Stimulated activated effector memory CD8-positive, alpha-beta T cell treated with anti-CD3 and anti-CD28 coated beads, Interleukin-12 subunit alpha, Interleukin-12 subunit beta, amount 100 ng/mL, for 72 hours (primary cell): Measurements from ENCODE around the gene CEMIP2.
A peak's percentile ranks its signal among the peaks of the same experiment; 100 is the strongest.
"Not testable (repeated sequence)": the region's sequence is repeated elsewhere in the genome, so short reads cannot be mapped to it uniquely, and the experiment has no call there.

Experiments used
- ATAC-seq: fragments of 150-1000 bp; cut with Tn5 transposase; 2 replicates; pipeline ENCODE4 v1.10.0; 2021
- DNase-seq, 2 donors: peaks; one replicate each; pipeline ENCODE4 v3.0.0; 2021 to 2022; ENCODE audit warnings: low spot score in 2 of 2
- H3K27ac Mint-ChIP-seq: one replicate; pipeline ENCODE4 v1.8.0; 2022; ENCODE audit warnings: mild to moderate bottlenecking, mixed read lengths
- H3K36me3 Mint-ChIP-seq: one replicate; pipeline ENCODE4 v1.8.0; 2022; ENCODE audit warnings: mild to moderate bottlenecking, mixed read lengths
- H3K4me1 Mint-ChIP-seq: one replicate; pipeline ENCODE4 v1.8.0; 2022; ENCODE audit warnings: mixed read lengths
- H3K4me3 Mint-ChIP-seq: one replicate; pipeline ENCODE4 v1.8.0; 2022; ENCODE audit warnings: mild to moderate bottlenecking, mixed read lengths
- H3K9me3 Mint-ChIP-seq: one replicate; pipeline ENCODE4 v1.8.0; 2022; ENCODE audit warnings: mixed read lengths

The CEMIP2 gene

GRCh38 chr9:71768388-71769174 is at the start of gene CEMIP2:
Gene CEMIP2 (minus strand): TSS chr9:71768513. CDS start chr9:71750373, 18,140 bp downstream.
- peak; percentile 77 to 93 for DNase-seq
- H3K9me3 Mint-ChIP-seq, result no peaks in the 10 kb centered on the region
- H3K4me1 Mint-ChIP-seq, result peaks cover 49% of the 10 kb centered on the region

GRCh38 chr9:71816916-71817451 is 48.7 kb upstream of the CEMIP2 start:
- DNase-seq (no peak), ATAC-seq (no peak)
- Mint-ChIP-seq H3K4me1 (peaks cover 13% of the 10 kb centered on the region), H3K4me3 (no peak overlapping the region), H3K36me3 (no peaks in the 10 kb centered on the region), H3K9me3 (no peaks in the 10 kb centered on the region), H3K27ac (peak overlapping the region; percentile 7)

More at GRCh38 chr9:71768388-71769174, at the start of gene CEMIP2:
- peak; percentile 85 for ATAC-seq
- H3K36me3 Mint-ChIP-seq, result peaks cover 37% of the 10 kb centered on the region
- H3K27ac Mint-ChIP-seq, result peak within 1 kb of the TSS; percentile 97
- H3K4me3 Mint-ChIP-seq, result peak within 1 kb of the TSS; percentile 93

GRCh38 chr9:71814815-71815214 is 46.5 kb upstream of the CEMIP2 start:
- Mint-ChIP-seq H3K9me3 (no peaks in the 10 kb centered on the region), H3K4me3 (no peak overlapping the region), H3K36me3 (no peaks in the 10 kb centered on the region), H3K4me1 (peaks cover 13% of the 10 kb centered on the region), H3K27ac (no peak overlapping the region)
- ATAC-seq (no peak), DNase-seq (no peak)

GRCh38 chr9:71814226-71814625 is 45.9 kb upstream of the CEMIP2 start:
- Mint-ChIP-seq H3K4me1 (peaks cover 13% of the 10 kb centered on the region), H3K4me3 (no peak overlapping the region), H3K27ac (no peak overlapping the region), H3K36me3 (no peaks in the 10 kb centered on the region), H3K9me3 (no peaks in the 10 kb centered on the region)
- ATAC-seq, result no peak
- no peak for DNase-seq

GRCh38 chr9:71812385-71812784 is 44.1 kb upstream of the CEMIP2 start:
- Mint-ChIP-seq H3K27ac (no peak overlapping the region), H3K4me3 (no peak overlapping the region), H3K9me3 (no peaks in the 10 kb centered on the region), H3K4me1 (peaks cover 11% of the 10 kb centered on the region), H3K36me3 (no peaks in the 10 kb centered on the region)
- no peak for DNase-seq
- no peak for ATAC-seq

- ATAC-seq (no peak), DNase-seq (no peak)
- Mint-ChIP-seq H3K9me3 (no peaks in the 10 kb centered on the region), H3K36me3 (no peaks in the 10 kb centered on the region), H3K4me1 (peaks cover 4% of the 10 kb centered on the region), H3K4me3 (no peak overlapping the region), H3K27ac (no peak overlapping the region)
Measured at GRCh38 chr9:71808068-71808467, 39.8 kb upstream of the CEMIP2 start.

GRCh38 chr9:71806901-71807307 is 38.6 kb upstream of the CEMIP2 start:
- Mint-ChIP-seq H3K36me3 (no peaks in the 10 kb centered on the region), H3K4me3 (no peak overlapping the region), H3K9me3 (no peaks in the 10 kb centered on the region), H3K4me1 (peaks cover 4% of the 10 kb centered on the region), H3K27ac (no peak overlapping the region)
- ATAC-seq (peak; percentile 92), DNase-seq (peak; percentile 31 to 69)

GRCh38 chr9:71805096-71805495 is 36.8 kb upstream of the CEMIP2 start:
- not testable (repeated sequence) for H3K4me1 Mint-ChIP-seq, H3K27ac Mint-ChIP-seq, DNase-seq, H3K9me3 Mint-ChIP-seq, ATAC-seq, H3K36me3 Mint-ChIP-seq, H3K4me3 Mint-ChIP-seq

GRCh38 chr9:71801826-71802225 is 33.5 kb upstream of the CEMIP2 start:
- Mint-ChIP-seq H3K4me3 (no peak overlapping the region), H3K9me3 (no peaks in the 10 kb centered on the region), H3K36me3 (no peaks in the 10 kb centered on the region), H3K27ac (no peak overlapping the region), H3K4me1 (peaks cover under 1% of the 10 kb centered on the region)
- DNase-seq (no peak), ATAC-seq (peak; percentile 28)

GRCh38 chr9:71797266-71797665 is 29.0 kb upstream of the CEMIP2 start:
- no peaks in the 10 kb centered on the region for H3K36me3 Mint-ChIP-seq

GRCh38 chr9:71796100-71796767 is 27.9 kb upstream of the CEMIP2 start:
- H3K4me1 Mint-ChIP-seq, result peaks cover 28% of the 10 kb centered on the region
- DNase-seq, result no peak
- no peak overlapping the region for H3K4me3 Mint-ChIP-seq
- peak overlapping the region; percentile 26 for H3K27ac Mint-ChIP-seq
- peak; percentile 65 for ATAC-seq
- H3K36me3 Mint-ChIP-seq, result no peaks in the 10 kb centered on the region
- H3K9me3 Mint-ChIP-seq, result no peaks in the 10 kb centered on the region

More at GRCh38 chr9:71797266-71797665, 29.0 kb upstream of the CEMIP2 start:
- Mint-ChIP-seq H3K4me1 (peaks cover 28% of the 10 kb centered on the region), H3K9me3 (no peaks in the 10 kb centered on the region), H3K27ac (peak overlapping the region; percentile 26), H3K4me3 (no peak overlapping the region)
- no peak for DNase-seq
- no peak for ATAC-seq

GRCh38 chr9:71795097-71795813 is 26.9 kb upstream of the CEMIP2 start:
- Mint-ChIP-seq H3K4me3 (peak overlapping the region; percentile 32), H3K36me3 (no peaks in the 10 kb centered on the region), H3K4me1 (peaks cover 28% of the 10 kb centered on the region), H3K9me3 (no peaks in the 10 kb centered on the region), H3K27ac (peak overlapping the region; percentile 86)
- peak; percentile 77 for ATAC-seq
- DNase-seq, result no peak

- no peak for DNase-seq
- no peaks in the 10 kb centered on the region for H3K36me3 Mint-ChIP-seq
- no peaks in the 10 kb centered on the region for H3K9me3 Mint-ChIP-seq
- H3K4me3 Mint-ChIP-seq, result no peak overlapping the region
- no peak for ATAC-seq
- H3K4me1 Mint-ChIP-seq, result peaks cover 28% of the 10 kb centered on the region
- peak overlapping the region; percentile 89 for H3K27ac Mint-ChIP-seq
Measured at GRCh38 chr9:71793386-71794105, 25.2 kb upstream of the CEMIP2 start.

- no peak for ATAC-seq
- peaks cover 28% of the 10 kb centered on the region for H3K4me1 Mint-ChIP-seq
- H3K27ac Mint-ChIP-seq, result peak overlapping the region; percentile 30
- no peaks in the 10 kb centered on the region for H3K36me3 Mint-ChIP-seq
- no peak for DNase-seq
- no peak overlapping the region for H3K4me3 Mint-ChIP-seq
- H3K9me3 Mint-ChIP-seq, result no peaks in the 10 kb centered on the region
Measured at GRCh38 chr9:71791875-71792274, 23.6 kb upstream of the CEMIP2 start.

- H3K9me3 Mint-ChIP-seq, result no peaks in the 10 kb centered on the region
- DNase-seq (no peak), ATAC-seq (no peak)
- peaks cover 23% of the 10 kb centered on the region for H3K4me1 Mint-ChIP-seq
- H3K27ac Mint-ChIP-seq, result no peak overlapping the region
- no peaks in the 10 kb centered on the region for H3K36me3 Mint-ChIP-seq
- H3K4me3 Mint-ChIP-seq, result no peak overlapping the region
Measured at GRCh38 chr9:71790296-71790695, 22.0 kb upstream of the CEMIP2 start.
